ENCODE measurements around the gene PLXNB1.

The PLXNB1 gene

GRCh38 chr3:48405971-48406370 lies 23.9 kb downstream of the PLXNB1 start:
- no peak for DNase-seq (ENCODE audit: low spot score)

- no peak for DNase-seq (ENCODE audit: low spot score)
These were observed 24.5 kb downstream of the PLXNB1 start for GRCh38 chr3:48405343-48405881.

- DNase-seq (ENCODE audit: low spot score) = peak; percentile 1
These were observed 25.2 kb downstream of the PLXNB1 start for GRCh38 chr3:48404440-48405342.

- DNase-seq (ENCODE audit: low spot score) = peak; percentile 2
These were observed 26.1 kb downstream of the PLXNB1 start for GRCh38 chr3:48403533-48404439.

DNA sequence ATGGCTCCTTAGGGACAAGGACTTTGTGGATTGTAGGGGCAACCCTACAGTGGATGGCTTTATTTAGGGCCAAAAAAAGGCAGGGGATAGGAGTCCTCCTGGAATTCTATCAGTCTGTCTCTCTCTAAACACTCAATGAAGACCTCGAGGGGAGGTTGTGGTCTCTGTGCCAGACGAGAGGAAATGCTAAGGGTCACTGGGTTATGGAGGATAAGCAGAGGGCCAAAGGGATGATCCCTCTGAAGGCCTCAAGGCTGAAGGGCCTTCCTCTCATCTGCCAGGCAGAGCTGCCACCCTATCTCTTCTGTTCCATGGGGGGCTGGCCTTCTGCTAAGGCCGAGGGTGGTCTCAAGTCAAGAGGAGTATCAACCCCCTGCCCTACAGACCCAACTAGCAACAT lies 27.0 kb downstream of the PLXNB1 start:
- peak; percentile 4 for DNase-seq (ENCODE audit: low spot score)

DNA sequence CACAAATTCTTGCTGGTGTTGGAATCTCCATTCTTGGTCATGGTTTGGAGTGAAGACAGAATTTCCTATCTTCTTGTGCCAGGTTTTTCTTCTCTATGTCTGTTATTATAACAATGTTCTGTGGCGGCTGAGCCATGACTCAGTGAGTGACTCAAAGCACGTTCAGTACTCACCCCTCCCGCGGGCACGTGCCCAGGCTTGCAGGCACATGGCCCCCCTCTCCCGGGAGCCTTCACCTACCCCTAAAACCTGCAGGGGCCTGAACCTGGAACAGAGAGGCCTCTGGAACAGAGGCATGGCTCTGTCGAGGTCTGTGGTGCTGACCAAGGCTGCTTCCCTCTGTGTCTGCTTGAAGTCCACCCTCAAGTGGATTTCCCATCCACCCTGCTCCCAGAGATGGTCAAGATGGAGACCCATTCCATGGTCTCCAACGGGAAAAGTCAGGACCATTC lies 27.6 kb downstream of the PLXNB1 start:
- DNase-seq (ENCODE audit: low spot score) = peak; percentile 89

DNA sequence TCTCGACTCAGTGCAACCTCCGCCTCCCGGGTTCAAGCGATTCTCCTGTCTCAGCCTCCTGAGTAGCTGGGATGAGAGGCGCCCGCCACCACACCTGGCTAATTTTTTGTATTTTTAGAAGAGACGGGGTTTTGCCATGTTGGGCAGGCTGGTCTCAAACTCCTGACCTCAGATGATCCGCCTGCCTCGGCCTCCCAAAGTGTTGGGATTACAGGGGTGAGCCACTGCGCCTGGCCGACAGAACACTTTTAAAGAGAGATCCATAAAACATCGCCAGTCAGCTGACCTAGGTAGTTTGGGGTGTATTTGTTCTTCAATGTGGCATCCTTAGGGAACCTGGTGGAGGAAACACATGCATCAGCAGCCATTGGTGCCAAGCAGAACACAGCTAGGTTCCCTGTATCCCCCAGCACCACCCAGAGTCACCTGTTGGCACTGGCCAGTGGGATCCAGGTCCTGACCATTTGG lies 28.4 kb downstream of the PLXNB1 start:
- DNase-seq (ENCODE audit: low spot score) = peak; percentile 4

DNA sequence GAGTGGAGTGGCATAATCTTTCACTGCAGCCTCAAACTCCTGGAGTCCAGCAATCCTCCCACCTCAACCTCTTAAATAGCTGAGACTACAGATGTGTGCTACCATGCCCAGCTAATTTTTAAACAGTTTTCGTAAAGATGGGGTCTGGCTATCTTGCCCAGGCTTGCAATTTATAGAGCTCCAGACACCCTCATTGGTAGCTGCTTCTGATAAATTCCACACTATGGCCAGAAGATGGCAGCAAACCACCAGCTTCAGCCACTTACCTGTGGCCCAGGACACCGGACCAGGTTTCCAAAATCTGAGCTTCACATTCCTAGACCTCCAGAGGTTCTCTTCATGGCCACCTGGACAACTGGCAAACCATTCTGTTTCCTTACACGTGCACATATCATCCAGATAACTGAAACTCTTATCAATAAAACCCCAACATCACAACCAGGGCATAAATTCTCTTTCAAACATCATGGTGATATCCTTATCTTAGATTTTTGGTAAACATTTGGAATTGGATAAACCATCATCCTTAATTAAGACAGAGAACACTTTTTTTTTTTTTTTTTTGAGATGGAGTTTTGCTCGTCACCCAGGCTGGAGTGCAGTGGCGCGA lies 29.0 kb downstream of the PLXNB1 start:
- DNase-seq (ENCODE audit: low spot score) = peak; percentile 69

DNA sequence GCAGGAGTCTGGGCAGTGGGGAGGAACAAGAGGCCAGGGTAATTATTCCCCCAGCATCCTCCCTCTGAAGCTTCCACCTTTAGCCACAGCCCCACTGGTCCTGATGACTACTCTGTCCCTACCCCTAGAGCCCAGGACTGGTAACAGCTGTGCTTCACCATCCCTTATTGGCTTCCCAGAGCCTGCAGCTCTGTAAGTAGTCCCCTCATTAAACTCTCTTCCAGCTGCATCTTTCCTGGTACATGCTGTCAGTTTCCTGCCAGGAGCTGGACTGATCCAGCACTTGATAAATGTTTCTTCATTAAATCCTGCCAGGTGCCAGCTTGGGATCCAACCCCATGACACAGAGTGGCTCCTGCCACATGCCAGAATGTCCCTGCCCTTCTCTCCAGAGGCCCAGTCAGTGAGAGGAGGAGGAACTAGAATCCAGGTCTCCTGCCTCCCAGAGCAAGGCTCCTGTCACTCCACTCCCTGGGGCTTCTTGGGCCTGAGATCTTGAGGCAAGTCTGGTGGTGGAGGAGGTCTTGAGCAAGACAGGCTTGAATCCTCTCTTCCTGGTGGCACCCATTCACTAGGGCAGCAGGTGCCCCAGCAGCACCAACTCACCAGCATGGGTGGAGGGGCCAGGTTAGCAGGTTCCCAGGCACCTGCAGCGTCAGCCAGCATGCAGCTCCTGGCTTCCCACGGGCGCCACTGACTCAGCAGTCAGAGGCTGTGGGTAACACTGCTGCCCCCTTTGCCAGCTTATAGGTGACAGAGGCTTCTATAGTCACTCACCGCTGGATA lies 30.3 kb downstream of the PLXNB1 start:
- peak; percentile 12 for DNase-seq (ENCODE audit: low spot score)

DNA sequence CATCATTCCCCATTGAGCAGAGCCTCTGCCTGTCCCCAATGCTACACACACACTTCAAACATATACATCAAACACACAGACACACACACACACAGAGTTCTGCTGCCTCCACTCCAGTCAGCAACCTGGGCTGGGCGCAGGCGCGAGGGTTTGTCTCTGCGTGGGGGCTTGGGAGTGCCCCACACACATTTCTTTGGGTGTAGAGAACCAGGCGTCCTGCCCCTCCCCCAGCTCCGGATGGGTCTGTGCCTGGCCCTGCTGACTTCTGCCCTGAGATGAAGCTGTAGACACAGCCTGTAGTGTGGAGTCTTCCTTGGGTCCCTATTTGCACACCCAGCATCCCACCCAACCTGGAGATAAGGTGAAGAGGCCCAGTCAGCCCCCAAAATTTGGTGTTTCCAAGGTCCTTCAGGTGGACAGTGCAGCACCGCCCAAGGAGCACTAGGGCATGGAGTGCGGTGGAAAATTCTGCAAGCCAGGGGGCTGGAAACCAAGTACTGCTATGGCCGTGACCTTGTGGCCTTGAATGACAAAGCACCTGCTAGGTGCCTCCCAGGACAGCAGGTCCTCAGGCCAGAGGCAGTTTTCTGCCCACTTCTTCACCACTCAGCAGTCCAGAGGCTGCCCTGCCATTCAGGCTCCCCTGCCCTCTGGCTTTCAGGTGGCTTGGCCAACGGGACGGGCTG lies 31.0 kb downstream of the PLXNB1 start:
- peak; percentile 2 for DNase-seq (ENCODE audit: low spot score)

GRCh38 chr3:48397767-48398681 lies 31.9 kb downstream of the PLXNB1 start:
- DNase-seq (ENCODE audit: low spot score) = peak; percentile 4

GRCh38 chr3:48395714-48396113 lies 34.2 kb downstream of the PLXNB1 start:
- DNase-seq (ENCODE audit: low spot score) = no peak

GRCh38 chr3:48394391-48394790 lies 35.5 kb downstream of the PLXNB1 start:
- no peak for DNase-seq (ENCODE audit: low spot score)

DNA sequence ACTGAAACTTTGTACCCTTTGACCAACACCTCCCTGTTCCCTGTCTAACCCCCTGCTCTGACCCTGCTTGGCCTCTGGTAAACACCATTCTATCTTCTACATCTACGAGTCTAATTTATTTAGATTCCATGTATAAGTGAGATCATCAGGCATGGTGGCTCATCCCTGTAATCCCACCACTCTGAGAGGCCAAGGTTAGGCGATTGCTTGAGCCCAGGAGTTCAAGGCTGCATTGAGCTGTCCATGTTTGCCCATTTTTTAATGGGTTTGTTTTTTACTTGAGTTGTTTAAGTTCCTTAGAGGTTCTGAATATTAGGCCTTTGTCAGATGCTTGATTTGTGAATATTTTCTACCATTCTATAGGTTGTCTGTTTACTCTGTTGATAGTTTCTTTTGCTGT lies 40.9 kb downstream of the PLXNB1 start:
- DNase-seq (ENCODE audit: low spot score) = no peak

DNA sequence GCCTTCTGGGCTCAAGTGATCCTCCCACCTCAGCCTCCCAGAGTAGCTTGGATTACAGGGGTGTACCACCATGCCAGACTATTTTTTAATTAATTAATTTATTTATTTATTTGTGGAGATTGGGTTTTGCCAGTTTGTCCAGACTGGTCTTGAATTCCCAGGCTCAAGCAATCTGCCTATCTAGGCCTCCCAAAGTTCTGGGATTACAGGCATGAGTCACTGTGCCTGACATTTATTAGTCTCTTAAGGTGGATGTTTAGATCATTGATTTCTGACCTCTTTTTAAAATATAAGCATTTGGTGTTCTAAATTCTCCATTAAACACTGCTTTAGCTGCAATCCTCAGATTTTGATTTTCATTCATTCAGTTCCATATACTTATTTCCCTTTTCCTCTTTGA lies 42.3 kb downstream of the PLXNB1 start:
- DNase-seq (ENCODE audit: low spot score) = no peak

- no peak for DNase-seq (ENCODE audit: low spot score)
These were observed 56.9 kb downstream of the PLXNB1 start for GRCh38 chr3:48372862-48373435.

DNA sequence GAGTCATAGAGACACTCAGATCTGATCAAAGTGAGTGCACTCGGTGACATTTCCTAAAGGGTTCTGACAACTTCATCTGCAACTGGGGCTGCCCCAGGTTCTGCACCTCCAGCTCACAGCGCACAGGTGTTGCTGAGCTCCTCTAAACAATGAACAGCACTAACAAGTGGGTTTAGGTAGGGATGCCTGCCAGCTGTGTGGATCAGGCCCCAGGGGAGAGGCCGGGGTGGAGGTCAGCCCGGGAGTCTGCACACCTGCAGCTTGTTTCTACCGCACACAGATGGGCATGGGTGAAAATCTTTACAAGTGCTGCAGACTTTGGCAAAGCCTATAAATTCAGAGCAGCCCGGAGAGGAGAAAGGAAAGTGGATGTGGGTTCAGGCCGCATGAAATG lies 57.5 kb downstream of the PLXNB1 start:
- no peak for DNase-seq (ENCODE audit: low spot score)

- DNase-seq (ENCODE audit: low spot score) = no peak
These were observed 58.1 kb downstream of the PLXNB1 start, which contains the start of gene FBXW12 for GRCh38 chr3:48371651-48372376. Gene FBXW12, plus strand, starts transcription at chr3:48372219. Its CDS starts 549 bp downstream, at chr3:48372768.

All from hepatic stellate cell (primary cell).